Colonic mucosa (tissue), 4 donors: ENCODE measurements around the gene CTNS. TPM values are rescaled to one million over a fixed set of nuclear protein-coding genes. Genes with fewer than 3 reads are reported as not detected.

Source experiments
- DNase-seq: peaks from one replicate; pipeline ENCODE4 v3.0.0-alpha.2; 2020
- H3K27ac ChIP-seq: fragments of 200-600 bp; one replicate; pipeline ENCODE4 v1.8.0; 2021
- H3K27me3 ChIP-seq: fragments of 200-600 bp; one replicate; pipeline ENCODE4 v1.8.0; 2021
- H3K36me3 ChIP-seq: fragments of 200-600 bp; one replicate; pipeline ENCODE4 v1.8.0; 2021
- H3K4me1 ChIP-seq: fragments of 200-600 bp; one replicate; pipeline ENCODE4 v1.8.0; 2021; ENCODE audit warnings: mild to moderate bottlenecking
- H3K4me3 ChIP-seq: fragments of 200-600 bp; one replicate; pipeline ENCODE4 v1.8.0; 2021
- H3K9ac ChIP-seq, 2 donors: one replicate each; pipeline ENCODE4 v1.7.0; 2013; ENCODE audit warnings: control low read depth in 2 of 2, low read depth in 2 of 2, low read length in 2 of 2
- H3K9me3 ChIP-seq: fragments of 200-600 bp; one replicate; pipeline ENCODE4 v1.8.0; 2021
- intact Hi-C: fragments of 100-400 bp; cut with DNase I; formaldehyde crosslinking; loops from one replicate; pipeline ENCODE4 v1.14.1; 2022
- total RNA-seq, 2 donors: library from RNA; stranded (reverse); fragmentation: NEBNext Ultra II Directional in 1 of 2; extraction: Animal tissue kit (Norgen Biotek cat#: 25700) in 1 of 2; gene quantifications; one replicate each; pipeline ENCODE4 v1.2.1, GENCODE V29; 2021
- TF ChIP-seq, protein P1 (sequence below): fragments of 200-600 bp; IDR thresholded peaks from one replicate; pipeline ENCODE4 v1.8.0; 2022; ENCODE audit warnings: antibody characterized with exemption, mild to moderate bottlenecking
- donor health status: healthy.
- donor health status: DM: no; HTN: no; CAD: no.
- donor health status: DM: no; HTN: no; CAD: no.

Gene CTNS
- total RNA-seq, 2 donors from 2014 or later = 7.9 to 8.1 TPM

DNA sequence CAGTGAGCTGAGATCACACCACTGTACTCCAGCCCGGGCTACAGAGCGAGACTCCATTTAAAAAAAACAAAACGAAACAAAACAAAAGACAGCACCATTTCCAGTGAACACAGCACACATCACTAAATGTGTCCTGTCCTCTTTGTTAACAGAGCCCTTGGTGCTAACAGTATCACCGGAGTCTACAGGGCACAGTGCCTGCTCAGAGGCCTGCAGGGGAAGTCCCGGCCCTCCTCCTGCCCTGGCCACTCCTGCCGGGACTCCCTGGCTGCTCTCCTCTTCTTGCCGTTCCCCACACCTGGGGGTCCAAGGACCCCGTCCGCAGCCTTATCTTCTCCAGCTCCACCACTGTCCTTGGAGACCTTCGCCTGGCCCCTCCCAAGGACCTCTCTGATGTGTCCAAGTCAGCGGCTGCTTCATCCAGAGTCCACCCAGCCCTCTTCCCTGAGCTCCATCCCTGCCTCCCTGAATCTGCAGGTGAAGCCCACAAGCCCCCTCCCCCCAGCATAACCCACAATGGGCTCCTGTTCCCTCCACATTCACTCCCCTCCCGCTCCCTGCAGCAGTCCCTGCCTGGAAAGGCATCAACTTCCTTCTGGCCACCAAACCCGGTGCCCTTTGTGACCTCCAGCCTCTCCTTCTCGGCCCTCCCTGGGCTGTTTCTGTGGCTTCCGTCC lies 35.9 kb upstream of the CTNS start:
- intact Hi-C loops = no loop called here
- H3K27ac ChIP-seq = no peak overlapping the region
- H3K4me3 ChIP-seq = no peak overlapping the region
- H3K27me3 ChIP-seq = no peaks in the 10 kb centered on the region
- H3K4me1 ChIP-seq = no peaks in the 10 kb centered on the region
- H3K9me3 ChIP-seq = no peaks in the 10 kb centered on the region
- TF ChIP-seq, protein P1, sequence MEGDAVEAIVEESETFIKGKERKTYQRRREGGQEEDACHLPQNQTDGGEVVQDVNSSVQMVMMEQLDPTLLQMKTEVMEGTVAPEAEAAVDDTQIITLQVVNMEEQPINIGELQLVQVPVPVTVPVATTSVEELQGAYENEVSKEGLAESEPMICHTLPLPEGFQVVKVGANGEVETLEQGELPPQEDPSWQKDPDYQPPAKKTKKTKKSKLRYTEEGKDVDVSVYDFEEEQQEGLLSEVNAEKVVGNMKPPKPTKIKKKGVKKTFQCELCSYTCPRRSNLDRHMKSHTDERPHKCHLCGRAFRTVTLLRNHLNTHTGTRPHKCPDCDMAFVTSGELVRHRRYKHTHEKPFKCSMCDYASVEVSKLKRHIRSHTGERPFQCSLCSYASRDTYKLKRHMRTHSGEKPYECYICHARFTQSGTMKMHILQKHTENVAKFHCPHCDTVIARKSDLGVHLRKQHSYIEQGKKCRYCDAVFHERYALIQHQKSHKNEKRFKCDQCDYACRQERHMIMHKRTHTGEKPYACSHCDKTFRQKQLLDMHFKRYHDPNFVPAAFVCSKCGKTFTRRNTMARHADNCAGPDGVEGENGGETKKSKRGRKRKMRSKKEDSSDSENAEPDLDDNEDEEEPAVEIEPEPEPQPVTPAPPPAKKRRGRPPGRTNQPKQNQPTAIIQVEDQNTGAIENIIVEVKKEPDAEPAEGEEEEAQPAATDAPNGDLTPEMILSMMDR = no peak
- DNase-seq = no peak
- H3K36me3 ChIP-seq = no peaks in the 10 kb centered on the region
- no peak overlapping the region for H3K9ac ChIP-seq

DNA sequence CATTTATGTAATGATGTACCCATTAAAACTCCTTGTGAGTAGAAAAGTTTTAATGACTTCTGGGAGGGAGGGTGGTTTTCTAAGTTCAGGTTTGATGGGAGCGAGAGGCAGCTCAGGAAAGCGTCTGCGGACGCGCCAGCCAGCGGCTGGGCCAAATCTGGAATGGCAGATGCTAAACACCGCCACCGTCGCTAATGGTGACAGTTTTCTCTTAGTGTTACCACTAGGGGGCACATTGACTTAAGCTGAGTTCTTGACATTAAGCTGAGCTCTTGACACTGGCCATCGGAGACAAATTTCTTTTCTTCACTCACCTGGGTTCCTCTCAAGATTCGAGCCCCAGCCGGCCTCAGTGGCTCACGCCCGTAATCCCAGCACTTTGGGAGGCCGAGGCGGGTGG lies 34.1 kb upstream of the CTNS start:
- Histone ChIP-seq H3K4me3 (no peak overlapping the region), H3K36me3 (no peaks in the 10 kb centered on the region), H3K9ac (no peak overlapping the region), H3K27ac (no peak overlapping the region), H3K27me3 (no peaks in the 10 kb centered on the region), H3K9me3 (no peaks in the 10 kb centered on the region), H3K4me1 (no peaks in the 10 kb centered on the region)
- no peak for DNase-seq
- TF ChIP-seq, protein P1 = peak; percentile 17
- intact Hi-C loops = no loop called here

DNA sequence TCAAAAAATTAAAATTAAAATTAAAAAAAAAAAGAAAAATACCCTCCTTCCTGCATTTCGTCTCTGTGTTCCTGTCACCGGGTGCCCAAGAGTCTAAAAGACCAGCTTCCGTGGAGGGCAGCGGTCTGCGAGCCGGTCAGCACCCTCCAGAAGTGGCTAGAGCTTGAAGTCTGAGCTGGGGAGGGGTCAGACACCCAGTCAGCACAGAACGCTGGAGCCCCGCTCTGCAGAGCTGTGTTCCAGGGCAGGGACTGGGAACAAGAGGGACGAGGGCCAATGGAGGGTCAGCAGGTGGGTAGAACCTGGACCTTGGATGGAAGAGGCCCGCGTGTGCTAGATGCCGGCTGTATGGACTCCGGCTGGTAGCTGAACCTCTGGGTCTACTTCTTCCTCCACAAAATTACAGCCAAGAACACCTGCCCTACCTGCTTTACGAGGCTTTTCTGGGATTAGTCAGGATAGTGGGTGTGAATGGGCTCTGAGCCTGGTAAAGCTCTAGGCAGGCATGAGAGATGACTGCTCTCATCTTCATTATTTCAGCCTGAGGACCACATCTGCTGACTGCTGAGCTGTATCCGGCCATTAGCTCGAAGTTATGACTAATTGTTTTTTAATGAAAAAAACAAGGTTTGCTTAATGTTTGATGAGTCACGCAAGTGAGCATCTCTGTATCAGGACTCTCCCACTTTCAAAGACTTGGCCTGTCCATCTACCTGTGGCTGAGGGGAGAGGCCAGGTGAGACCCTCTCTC lies 33.3 kb upstream of the CTNS start:
- Histone ChIP-seq H3K9ac (no peak overlapping the region), H3K9me3 (no peaks in the 10 kb centered on the region), H3K27me3 (no peaks in the 10 kb centered on the region), H3K4me1 (no peaks in the 10 kb centered on the region), H3K4me3 (no peak overlapping the region), H3K27ac (no peak overlapping the region), H3K36me3 (no peaks in the 10 kb centered on the region)
- no peak for DNase-seq
- intact Hi-C loops = no loop called here
- TF ChIP-seq, protein P1 = no peak

DNA sequence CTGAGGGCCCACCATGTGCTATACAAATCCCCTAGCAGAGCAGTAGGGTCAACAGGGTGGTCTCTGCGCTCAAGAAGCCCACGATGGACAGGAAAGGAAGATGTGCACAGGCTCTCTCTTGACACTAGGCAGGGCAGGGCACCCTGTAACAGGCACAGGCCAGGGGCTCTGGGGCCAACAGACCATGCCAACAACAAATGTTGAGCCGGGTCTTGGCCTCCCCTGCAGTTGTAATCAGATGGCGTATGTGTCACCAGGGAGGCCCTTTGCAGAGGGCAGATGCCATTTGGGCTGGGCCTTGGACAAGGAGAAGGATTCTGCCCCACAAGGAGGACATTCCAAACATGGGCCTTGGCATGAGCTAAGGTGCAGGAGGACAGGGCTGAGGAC lies 32.7 kb upstream of the CTNS start:
- Histone ChIP-seq H3K4me3 (no peak overlapping the region), H3K27me3 (no peaks in the 10 kb centered on the region), H3K9ac (no peak overlapping the region)

DNA sequence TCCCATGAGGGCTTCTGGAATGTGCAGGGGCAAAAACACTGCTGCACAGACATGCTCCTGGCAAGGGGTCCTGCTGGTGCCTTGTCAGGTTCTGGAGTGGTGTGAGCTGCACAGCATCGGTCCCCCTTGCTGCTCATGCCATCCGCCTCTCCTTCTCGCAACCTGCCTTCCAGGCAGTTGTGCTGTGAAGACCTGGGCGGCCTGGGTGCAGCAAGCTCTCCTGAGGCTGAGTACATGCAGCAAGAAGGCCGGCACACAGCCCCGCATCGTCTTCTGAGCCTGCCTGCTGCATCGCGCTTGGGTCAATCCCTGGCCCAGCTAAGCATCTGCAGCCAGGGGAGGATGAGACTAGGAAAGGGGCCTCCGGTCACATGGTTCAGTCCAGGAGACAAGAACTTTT lies 26.9 kb upstream of the CTNS start:
- H3K9ac ChIP-seq = no peak overlapping the region
- TF ChIP-seq, protein P1 = no peak
- no peaks in the 10 kb centered on the region for H3K27me3 ChIP-seq
- no peak overlapping the region for H3K4me3 ChIP-seq
- H3K27ac ChIP-seq = no peak overlapping the region
- H3K9me3 ChIP-seq = no peaks in the 10 kb centered on the region
- no peak for DNase-seq
- H3K36me3 ChIP-seq = peaks cover 6% of the 10 kb centered on the region
- intact Hi-C loops = no loop called here
- H3K4me1 ChIP-seq = no peaks in the 10 kb centered on the region

More for the DNA sequence above, 32.7 kb upstream of the CTNS start:
- no peak for DNase-seq
- Histone ChIP-seq H3K27ac (no peak overlapping the region), H3K36me3 (no peaks in the 10 kb centered on the region), H3K9me3 (no peaks in the 10 kb centered on the region), H3K4me1 (no peaks in the 10 kb centered on the region)
- intact Hi-C loops = no loop called here
- TF ChIP-seq, protein P1 = no peak
